HUES48 (cell line): ENCODE results near the gene TEKT3.

Source experiments
- H3K27ac ChIP-seq: one replicate; pipeline ENCODE4 v1.7.0; 2013; ENCODE audit warnings: low read depth, low read length, inconsistent platforms
- H3K27me3 ChIP-seq: 2 replicates; pipeline ENCODE4 v1.6.1; 2013; ENCODE audit warnings: mild to moderate bottlenecking, low read length; ENCODE audit not compliant: control insufficient read depth, insufficient read depth
- H3K36me3 ChIP-seq: 2 replicates; pipeline ENCODE4 v1.6.1; 2013; ENCODE audit warnings: low read length; ENCODE audit not compliant: control insufficient read depth, insufficient read depth
- H3K4me1 ChIP-seq: 2 replicates; pipeline ENCODE4 v1.6.1; 2013; ENCODE audit warnings: mild to moderate bottlenecking, low read length; ENCODE audit not compliant: control insufficient read depth, insufficient read depth
- H3K4me3 ChIP-seq: 2 replicates; pipeline ENCODE4 v1.5.1; 2013; ENCODE audit warnings: mild to moderate bottlenecking, low read depth, low read length
- H3K9ac ChIP-seq: 2 replicates; pipeline ENCODE4 v1.6.1; 2013; ENCODE audit warnings: mild to moderate bottlenecking, low read depth, low read length, moderate library complexity
- H3K9me3 ChIP-seq: 2 replicates; pipeline ENCODE4 v1.6.1; 2013; ENCODE audit warnings: low read length; ENCODE audit not compliant: control insufficient read depth, insufficient read depth

TEKT3 gene

DNA sequence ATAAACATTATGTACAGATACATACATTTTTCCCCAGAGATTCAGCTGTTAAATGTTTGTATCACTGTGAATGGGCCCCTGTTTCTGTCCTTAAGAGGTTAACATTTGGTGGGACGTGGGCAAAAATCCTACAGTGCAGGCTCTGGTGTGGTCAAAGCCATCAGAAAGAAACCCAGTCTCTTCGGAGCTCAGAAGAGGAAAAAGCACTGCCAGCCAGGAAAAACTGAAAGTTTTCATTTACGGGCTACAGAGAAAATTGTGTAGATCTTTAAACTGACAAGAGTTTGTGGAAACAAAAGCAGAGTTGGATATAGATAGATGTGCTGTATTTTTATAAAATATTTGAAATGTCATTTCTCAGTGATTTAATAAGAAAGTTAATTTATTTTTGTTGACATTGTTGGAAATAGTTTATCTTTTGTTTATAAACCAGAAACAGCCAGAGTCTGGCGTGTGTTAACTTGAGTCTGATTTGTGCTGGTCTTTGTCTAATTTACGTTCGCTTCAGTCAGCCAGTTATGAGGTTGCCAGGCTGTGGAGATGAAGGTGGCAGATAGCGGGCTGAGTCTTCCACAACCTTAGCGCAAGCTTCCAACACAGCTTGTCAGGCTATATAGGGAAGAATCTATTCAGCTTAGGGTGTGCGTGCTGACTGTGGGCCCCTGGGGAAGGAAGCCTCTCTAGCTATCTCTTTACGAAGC, 9.5 kb upstream of the TEKT3 start:
- Histone ChIP-seq H3K4me1 (no peaks in the 10 kb centered on the region), H3K4me3 (no peak overlapping the region), H3K9ac (no peak overlapping the region), H3K36me3 (no peaks in the 10 kb centered on the region), H3K27ac (no peak overlapping the region), H3K27me3 (no peaks in the 10 kb centered on the region; the same call in 1 of the 2 replicates), H3K9me3 (no peaks in the 10 kb centered on the region)

DNA sequence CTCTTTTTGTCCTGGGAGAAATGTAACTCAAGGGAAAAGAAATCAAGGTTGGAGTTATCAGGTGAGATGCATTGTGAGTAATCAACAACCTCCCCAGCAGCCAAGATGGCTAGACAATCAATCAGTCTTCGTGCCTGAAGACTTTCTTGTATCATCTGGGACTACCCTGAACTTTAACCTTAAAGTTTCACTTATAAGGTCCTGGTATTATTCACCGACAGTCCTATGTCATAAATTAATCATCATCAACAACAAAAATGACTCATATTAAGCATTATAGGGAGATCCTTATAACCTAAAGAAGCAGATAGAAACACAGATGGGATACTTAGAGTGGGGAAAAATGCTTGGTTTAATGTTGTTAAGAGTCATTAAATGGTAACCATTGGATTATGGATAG, 7.7 kb upstream of the TEKT3 start:
- H3K27me3 ChIP-seq = no peaks in the 10 kb centered on the region; the same call in 1 of the 2 replicates
- no peaks in the 10 kb centered on the region for H3K36me3 ChIP-seq
- no peak overlapping the region for H3K4me3 ChIP-seq
- H3K9me3 ChIP-seq = no peaks in the 10 kb centered on the region
- no peak overlapping the region for H3K27ac ChIP-seq
- H3K9ac ChIP-seq = no peak overlapping the region
- no peaks in the 10 kb centered on the region for H3K4me1 ChIP-seq

DNA sequence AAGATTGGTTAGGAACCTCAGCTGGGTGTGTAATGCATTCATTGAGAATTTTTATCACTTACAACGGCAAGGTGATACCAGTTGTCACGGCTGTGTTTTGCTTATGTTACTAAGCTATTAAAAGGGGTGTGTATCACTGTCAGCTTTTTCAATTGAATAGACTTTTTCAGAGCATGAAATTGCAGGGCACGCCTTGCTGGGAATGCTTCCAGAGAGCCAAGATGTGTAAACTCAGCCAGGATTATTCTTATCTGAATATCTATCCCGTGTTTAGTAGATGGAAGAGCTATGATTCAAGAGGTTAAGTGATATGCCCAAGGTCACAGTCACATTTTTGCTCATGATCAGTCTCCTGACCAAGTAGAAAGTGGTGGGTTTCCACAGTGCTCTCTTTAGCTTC, 6.6 kb upstream of the TEKT3 start:
- Histone ChIP-seq H3K4me3 (no peak overlapping the region), H3K27me3 (peaks cover under 1% of the 10 kb centered on the region; the same call in 1 of the 2 replicates), H3K27ac (no peak overlapping the region), H3K36me3 (no peaks in the 10 kb centered on the region), H3K4me1 (no peaks in the 10 kb centered on the region), H3K9me3 (no peaks in the 10 kb centered on the region), H3K9ac (no peak overlapping the region)

DNA sequence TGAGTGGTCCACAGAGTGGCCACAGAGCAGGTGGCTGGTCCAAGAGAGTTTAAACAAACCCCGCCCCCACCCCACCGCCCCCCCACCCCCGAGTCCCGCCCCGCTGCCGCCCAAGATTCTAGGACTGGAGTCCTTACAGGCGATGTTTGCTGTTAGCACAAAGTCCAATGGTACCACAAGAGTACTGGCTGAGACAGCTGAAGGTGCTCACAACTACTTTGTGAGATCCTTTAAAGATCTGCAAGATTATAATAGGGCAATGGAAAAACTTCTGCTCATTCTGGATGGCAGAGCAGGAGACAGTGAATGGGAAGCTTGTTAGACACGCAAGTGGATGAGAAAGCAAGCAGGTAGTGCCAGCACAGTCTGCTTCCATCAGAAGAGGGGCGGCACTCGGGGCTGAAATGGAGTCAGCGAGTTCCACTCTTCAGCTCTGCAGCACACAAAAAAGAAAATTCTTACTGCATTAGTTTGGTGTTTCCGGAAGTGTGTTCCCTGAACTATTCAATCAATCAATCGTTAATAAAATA, 4.7 kb upstream of the TEKT3 start:
- no peaks in the 10 kb centered on the region for H3K36me3 ChIP-seq
- no peak overlapping the region for H3K4me3 ChIP-seq
- no peak overlapping the region for H3K27ac ChIP-seq
- no peaks in the 10 kb centered on the region for H3K9me3 ChIP-seq
- no peak overlapping the region for H3K9ac ChIP-seq
- H3K27me3 ChIP-seq = peaks cover 13% of the 10 kb centered on the region
- H3K4me1 ChIP-seq = no peaks in the 10 kb centered on the region

DNA sequence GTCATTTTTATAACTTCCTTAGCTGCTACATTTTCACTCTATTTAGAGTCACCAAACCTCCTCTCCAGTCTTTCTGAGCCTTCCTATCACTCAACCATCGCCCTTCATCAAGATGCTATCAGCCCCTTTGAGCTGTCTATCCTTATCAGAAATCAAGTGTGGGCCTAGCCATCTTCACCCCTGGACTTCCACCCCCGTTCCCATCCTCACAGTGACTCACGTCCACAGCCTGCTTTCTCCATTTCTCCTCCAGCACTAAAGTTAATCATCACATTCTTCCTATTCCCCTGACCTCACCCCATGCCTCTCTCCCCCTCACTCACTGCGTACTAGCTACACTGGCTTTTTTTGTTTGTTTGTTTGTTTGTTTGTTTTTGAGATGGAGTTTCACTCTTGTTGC, 2.4 kb upstream of the TEKT3 start:
- no peak overlapping the region for H3K27ac ChIP-seq
- peaks cover 22% of the 10 kb centered on the region for H3K27me3 ChIP-seq
- H3K4me3 ChIP-seq = no peak overlapping the region
- H3K9me3 ChIP-seq = no peaks in the 10 kb centered on the region
- H3K36me3 ChIP-seq = no peaks in the 10 kb centered on the region
- no peaks in the 10 kb centered on the region for H3K4me1 ChIP-seq
- no peak overlapping the region for H3K9ac ChIP-seq

DNA sequence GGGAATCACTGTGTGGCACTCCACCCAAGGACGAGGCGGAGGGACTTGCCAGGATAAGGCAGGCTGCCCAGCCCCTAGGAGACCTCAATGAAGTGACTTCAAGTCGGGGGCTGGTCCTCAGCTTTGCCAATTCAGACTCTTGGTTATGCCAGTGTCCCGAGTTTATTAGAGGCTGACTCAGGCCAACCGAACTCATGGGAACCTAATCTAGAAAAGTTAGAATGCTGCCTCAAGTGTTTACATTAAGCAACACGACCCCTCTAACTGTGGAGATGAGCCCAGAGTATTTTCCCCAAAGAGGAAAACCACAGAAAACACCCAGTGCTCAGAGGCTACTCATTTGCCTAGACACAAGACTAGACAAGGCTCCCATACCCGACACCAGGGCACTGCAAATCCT, 1.1 kb upstream of the TEKT3 start:
- Histone ChIP-seq H3K27me3 (peaks cover 22% of the 10 kb centered on the region), H3K9me3 (peaks cover 3% of the 10 kb centered on the region; the same call in 1 of the 2 replicates), H3K27ac (no peak overlapping the region), H3K4me1 (no peaks in the 10 kb centered on the region), H3K4me3 (no peak overlapping the region), H3K36me3 (no peaks in the 10 kb centered on the region), H3K9ac (no peak overlapping the region)

DNA sequence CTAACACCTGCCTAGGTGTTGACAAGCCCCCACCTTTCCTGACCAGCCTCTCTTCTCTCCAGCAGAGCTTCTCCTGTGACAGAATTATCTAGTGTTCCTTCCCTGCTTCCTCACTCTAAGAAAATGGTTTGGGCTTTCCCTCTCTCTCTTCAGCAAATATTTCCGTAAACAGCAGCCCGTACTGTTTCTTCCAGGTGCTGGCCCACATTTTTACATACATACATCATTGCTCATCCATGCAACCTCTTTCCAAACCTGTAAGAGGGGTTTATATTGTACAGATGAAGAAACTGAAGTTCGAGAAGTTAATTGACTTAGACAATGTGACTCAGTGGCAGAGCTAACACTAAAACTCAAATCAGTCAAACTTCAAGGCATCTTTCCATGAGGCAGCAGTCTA, 569 bp upstream of the TEKT3 start:
- Histone ChIP-seq H3K9me3 (peaks cover 3% of the 10 kb centered on the region; the same call in 1 of the 2 replicates), H3K9ac (no peak overlapping the region), H3K4me3 (peak overlapping the region; percentile 77), H3K27ac (no peak overlapping the region), H3K27me3 (peaks cover 22% of the 10 kb centered on the region), H3K36me3 (no peaks in the 10 kb centered on the region), H3K4me1 (no peaks in the 10 kb centered on the region)

DNA sequence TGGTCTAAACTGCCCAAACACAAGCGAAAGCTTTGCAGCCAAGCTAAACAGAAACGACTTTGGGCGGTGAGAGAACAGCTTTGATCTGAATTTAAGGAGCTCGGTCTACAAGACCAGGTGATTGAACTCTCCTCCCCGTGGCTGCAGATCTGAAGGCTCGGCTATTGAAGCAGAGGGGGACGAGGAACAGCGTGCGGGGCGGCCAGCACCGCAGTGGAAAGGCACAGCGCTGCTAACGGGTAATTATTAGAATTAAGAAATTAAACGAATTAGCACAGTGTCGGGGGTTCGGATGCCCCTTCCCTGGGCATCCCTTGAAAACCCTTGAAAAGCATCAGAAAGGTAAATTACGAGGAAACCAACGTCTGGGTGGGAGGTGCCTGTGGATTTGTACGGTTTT, 431 bp downstream of the TEKT3 start:
- H3K4me1 ChIP-seq = no peaks in the 10 kb centered on the region
- H3K27me3 ChIP-seq = peaks cover 22% of the 10 kb centered on the region
- no peak overlapping the region for H3K27ac ChIP-seq
- H3K36me3 ChIP-seq = no peaks in the 10 kb centered on the region
- peaks cover 3% of the 10 kb centered on the region; the same call in 1 of the 2 replicates for H3K9me3 ChIP-seq
- H3K9ac ChIP-seq = peak overlapping the region; percentile 34; the same call in 1 of the 2 replicates
- peak overlapping the region; percentile 77 for H3K4me3 ChIP-seq

DNA sequence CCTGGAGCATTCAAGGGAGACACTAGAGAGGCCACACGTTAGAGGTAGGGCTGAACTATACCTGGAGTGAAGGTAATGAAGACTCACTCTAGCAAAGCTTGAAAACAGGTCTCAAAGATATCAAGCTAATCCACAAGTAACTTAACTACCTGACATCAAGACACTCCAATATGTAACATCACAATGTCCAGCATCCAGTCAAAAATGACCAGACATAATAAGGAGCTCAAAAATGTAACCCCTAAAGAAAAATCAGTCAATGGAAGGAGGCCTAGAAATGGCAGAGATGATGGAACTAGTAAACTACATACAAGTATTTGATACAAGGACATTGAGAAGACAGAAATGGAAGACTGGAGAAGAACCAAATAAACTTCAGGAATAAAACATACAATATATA, 6.0 kb downstream of the TEKT3 start:
- peaks cover 7% of the 10 kb centered on the region; the same call in 1 of the 2 replicates for H3K9me3 ChIP-seq
- peaks cover 2% of the 10 kb centered on the region for H3K27me3 ChIP-seq
- H3K36me3 ChIP-seq = no peaks in the 10 kb centered on the region
- peaks cover 20% of the 10 kb centered on the region for H3K4me1 ChIP-seq
- no peak overlapping the region for H3K9ac ChIP-seq
- no peak overlapping the region for H3K27ac ChIP-seq
- no peak overlapping the region for H3K4me3 ChIP-seq

DNA sequence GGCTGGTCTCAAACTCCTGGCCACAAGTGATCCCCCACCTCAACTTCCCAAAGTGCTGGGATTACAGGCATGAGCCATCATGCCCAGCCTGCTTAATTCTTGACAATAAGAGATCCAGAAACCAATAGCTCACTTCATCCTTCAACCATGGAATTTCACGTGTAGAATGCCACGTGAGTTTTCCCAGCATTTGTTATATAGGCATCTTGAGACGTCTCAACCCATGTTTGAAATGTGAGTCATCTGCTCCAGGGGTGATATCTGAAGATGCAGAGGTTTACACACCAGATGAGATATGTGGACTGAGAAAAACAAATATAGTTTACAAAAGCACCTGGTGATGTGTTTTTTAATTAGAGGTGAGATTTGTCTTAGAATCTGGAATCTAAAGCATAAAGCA, 7.1 kb downstream of the TEKT3 start:
- H3K36me3 ChIP-seq = no peaks in the 10 kb centered on the region

DNA sequence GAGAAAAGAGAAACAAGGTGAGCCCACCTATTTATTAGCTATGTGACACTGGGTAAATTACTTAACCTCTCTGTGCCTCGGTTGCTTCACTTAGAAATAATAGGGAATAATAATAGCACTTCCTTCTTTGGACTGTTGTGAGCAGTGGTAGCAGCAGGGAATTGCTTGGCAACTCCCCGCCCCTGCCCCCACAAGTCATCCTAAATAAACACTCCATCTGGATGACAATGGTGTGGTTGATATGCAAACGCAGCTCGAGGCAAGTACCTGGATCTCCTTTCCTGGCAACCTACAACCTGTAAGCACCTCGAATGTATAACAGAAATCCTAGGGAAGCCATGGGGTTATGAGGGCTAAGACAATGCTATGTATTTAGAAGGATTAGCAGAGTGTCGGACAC, 9.1 kb downstream of the TEKT3 start:
- no peak overlapping the region for H3K27ac ChIP-seq
- H3K4me1 ChIP-seq = peaks cover 20% of the 10 kb centered on the region
- peak overlapping the region; percentile 46 for H3K4me3 ChIP-seq
- H3K9me3 ChIP-seq = 0 out of 2 replicates have a peak, but pooled peaks cover 4% of the 10 kb centered on the region
- no peaks in the 10 kb centered on the region for H3K36me3 ChIP-seq
- no peaks in the 10 kb centered on the region for H3K27me3 ChIP-seq
- H3K9ac ChIP-seq = no peak overlapping the region

More for the DNA sequence above, 7.1 kb downstream of the TEKT3 start:
- peaks cover 7% of the 10 kb centered on the region; the same call in 1 of the 2 replicates for H3K9me3 ChIP-seq
- no peak overlapping the region for H3K27ac ChIP-seq
- no peak overlapping the region for H3K4me3 ChIP-seq
- H3K9ac ChIP-seq = no peak overlapping the region
- H3K4me1 ChIP-seq = peaks cover 20% of the 10 kb centered on the region
- H3K27me3 ChIP-seq = no peaks in the 10 kb centered on the region
